ENCODE results near the gene RBBP4. TPM values are rescaled to one million over a fixed set of nuclear protein-coding genes. Genes with fewer than 3 reads are reported as not detected.
"Not testable (repeated sequence)": the region's sequence is repeated elsewhere in the genome, so short reads cannot be mapped to it uniquely, and the experiment has no call there.

The RBBP4 gene
- total RNA-seq, 4 donors from 2014 or later = 50.0 to 92.3 (median 53.0) TPM

GRCh38 chr1:32639489-32640075, 11.4 kb upstream of the RBBP4 start:
- H3K36me3 ChIP-seq = no peaks in the 10 kb centered on the region
- no peaks in the 10 kb centered on the region for H3K4me1 ChIP-seq
- H3K27ac ChIP-seq = no peak overlapping the region
- DNase-seq (no peak), ATAC-seq (no peak)
- TF ChIP-seq CTCF (IDR thresholded peaks at IDR 0.05 in 4 of 5, conservative IDR thresholded peaks at IDR 0.05 in 1 of 5) = no peak
- TF ChIP-seq POLR2A (IDR thresholded peaks at IDR 0.05) = no peak
- intact Hi-C loops (cut with DNase I; ENCODE audit: low total_unique reads) = no loop called here
- H3K4me3 ChIP-seq = no peak overlapping the region
- in situ Hi-C loops (cut with MboI; ENCODE audit: low sequenced_read_pairs in 4 of 4) = no loop called here
- no peaks in the 10 kb centered on the region for H3K27me3 ChIP-seq
- H3K9me3 ChIP-seq = no peaks in the 10 kb centered on the region

GRCh38 chr1:32642292-32642827, 8.6 kb upstream of the RBBP4 start:
- intact Hi-C loops (cut with DNase I; ENCODE audit: low total_unique reads); H3K4me3 ChIP-seq; DNase-seq; in situ Hi-C loops (cut with MboI; ENCODE audit: low sequenced_read_pairs in 4 of 4); H3K27ac ChIP-seq; H3K27me3 ChIP-seq; H3K4me1 ChIP-seq; ATAC-seq; H3K36me3 ChIP-seq; H3K9me3 ChIP-seq: not testable (repeated sequence)

DNA sequence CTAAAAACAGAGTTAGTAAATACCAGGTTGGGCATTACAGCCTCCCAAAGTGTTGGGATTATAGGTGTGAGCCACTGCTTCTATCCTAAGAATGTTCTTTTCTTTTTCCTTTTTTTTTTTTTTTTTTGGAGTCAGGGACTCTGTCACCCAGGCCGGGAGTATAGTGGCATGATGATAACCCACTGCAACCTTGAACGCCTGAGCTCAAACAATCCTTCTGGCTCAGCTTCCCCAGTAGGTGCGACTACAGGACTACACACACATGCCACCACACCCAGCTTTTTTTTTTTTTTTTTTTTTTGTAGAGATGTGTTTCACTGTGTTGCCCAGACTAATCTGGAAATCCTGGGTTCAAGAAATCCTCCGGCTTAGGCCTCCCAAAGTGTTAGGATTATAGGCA, 6.6 kb upstream of the RBBP4 start:
- peaks cover 5 to 23% of the 10 kb centered on the region in 2 donors for H3K4me1 ChIP-seq
- no peaks in the 10 kb centered on the region for H3K9me3 ChIP-seq
- DNase-seq (no peak), ATAC-seq (no peak)
- intact Hi-C loops (cut with DNase I; ENCODE audit: low total_unique reads) (no loop called here), in situ Hi-C loops (cut with MboI; ENCODE audit: low sequenced_read_pairs in 4 of 4) (no loop called here)
- TF ChIP-seq POLR2A (IDR thresholded peaks at IDR 0.05) (no peak), CTCF (IDR thresholded peaks at IDR 0.05 in 4 of 5, conservative IDR thresholded peaks at IDR 0.05 in 1 of 5) (no peak)
- H3K36me3 ChIP-seq = no peaks in the 10 kb centered on the region
- H3K27me3 ChIP-seq = no peaks in the 10 kb centered on the region
- H3K4me3 ChIP-seq = no peak overlapping the region
- H3K27ac ChIP-seq = no peak overlapping the region

- Histone ChIP-seq H3K9me3 (no peaks in the 10 kb centered on the region), H3K27ac (no peak overlapping the region), H3K4me1 (peaks cover 19 to 34% of the 10 kb centered on the region in 2 donors), H3K27me3 (no peaks in the 10 kb centered on the region), H3K36me3 (peaks cover 0 to 6% of the 10 kb centered on the region in 2 donors), H3K4me3 (no peak overlapping the region)
- intact Hi-C loops (cut with DNase I; ENCODE audit: low total_unique reads) = no loop called here
- no peak for TF ChIP-seq CTCF (IDR thresholded peaks at IDR 0.05 in 4 of 5, conservative IDR thresholded peaks at IDR 0.05 in 1 of 5)
- no peak for TF ChIP-seq POLR2A (IDR thresholded peaks at IDR 0.05)
- in situ Hi-C loops (cut with MboI; ENCODE audit: low sequenced_read_pairs in 4 of 4) = no loop called here
- DNase-seq (no peak), ATAC-seq (no peak)
Measured at GRCh38 chr1:32647308-32648134, 3.5 kb upstream of the RBBP4 start.

GRCh38 chr1:32650248-32650751, 708 bp upstream of the RBBP4 start, which contains the start of gene ZBTB8OS:
Gene ZBTB8OS, minus strand, starts transcription at chr1:32650550. Its CDS starts 21 bp downstream, at chr1:32650529.
- intact Hi-C loops (cut with DNase I; ENCODE audit: low total_unique reads) (loop anchor here (1.0 to 2.0 kb wide), 4 partner anchors 53 to 255 kb away; partner anchors contain the start of gene BSDC1), in situ Hi-C loops (cut with MboI; ENCODE audit: low sequenced_read_pairs in 4 of 4) (no loop called here)
- peak; percentile 88 to 91 for DNase-seq
- peak; percentile 92 to 94 for ATAC-seq
- Histone ChIP-seq H3K4me1 (peaks cover 27 to 46% of the 10 kb centered on the region in 2 donors), H3K27me3 (no peaks in the 10 kb centered on the region), H3K4me3 (peak within 1 kb of the TSS; percentile 77 to 90 (median 82)), H3K27ac (peak within 1 kb of the TSS; percentile 93 to 100 (median 100)), H3K9me3 (no peaks in the 10 kb centered on the region), H3K36me3 (peaks cover 0 to 20% of the 10 kb centered on the region in 2 donors)
- TF ChIP-seq POLR2A (IDR thresholded peaks at IDR 0.05) (peak in 1 of 2 donors; percentile 38), CTCF (IDR thresholded peaks at IDR 0.05 in 4 of 5, conservative IDR thresholded peaks at IDR 0.05 in 1 of 5) (no peak)

Data from gastrocnemius medialis (tissue), 4 donors.